GM18519 (cell line): ENCODE measurements around the gene PFKP.
"Not testable (repeated sequence)": the region's sequence is repeated elsewhere in the genome, so short reads cannot be mapped to it uniquely, and the experiment has no call there.

Experiments
- ATAC-seq: cut with Tn5 transposase; IDR thresholded peaks from one replicate; pipeline ENCODE4 v1.9.1; 2021; ENCODE audit warnings: mild to moderate bottlenecking, moderate library complexity; ENCODE audit not compliant: unreplicated experiment, low FRiP score

The PFKP gene

DNA sequence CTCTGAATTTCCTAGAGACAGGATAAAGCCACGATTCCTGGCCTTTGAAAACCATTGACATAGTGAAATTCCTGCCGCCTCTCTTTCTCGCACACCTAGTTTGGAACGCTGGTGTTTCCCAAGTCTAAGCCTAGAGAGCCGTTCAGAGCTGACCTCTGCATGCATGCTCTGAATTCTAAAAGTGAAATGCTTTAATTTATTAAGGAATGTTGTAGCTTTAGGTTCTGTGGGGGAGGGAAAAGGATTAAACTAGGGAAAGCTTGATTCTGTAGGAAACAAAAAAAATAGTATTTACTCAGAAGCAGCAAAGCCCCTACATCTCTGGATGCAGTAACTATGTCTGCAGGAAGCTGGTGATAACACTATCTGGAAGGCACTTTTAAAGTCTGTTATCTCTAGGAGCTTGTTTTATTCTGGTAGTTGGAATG, 27.3 kb downstream of the PFKP start:
- ATAC-seq: no peak

DNA sequence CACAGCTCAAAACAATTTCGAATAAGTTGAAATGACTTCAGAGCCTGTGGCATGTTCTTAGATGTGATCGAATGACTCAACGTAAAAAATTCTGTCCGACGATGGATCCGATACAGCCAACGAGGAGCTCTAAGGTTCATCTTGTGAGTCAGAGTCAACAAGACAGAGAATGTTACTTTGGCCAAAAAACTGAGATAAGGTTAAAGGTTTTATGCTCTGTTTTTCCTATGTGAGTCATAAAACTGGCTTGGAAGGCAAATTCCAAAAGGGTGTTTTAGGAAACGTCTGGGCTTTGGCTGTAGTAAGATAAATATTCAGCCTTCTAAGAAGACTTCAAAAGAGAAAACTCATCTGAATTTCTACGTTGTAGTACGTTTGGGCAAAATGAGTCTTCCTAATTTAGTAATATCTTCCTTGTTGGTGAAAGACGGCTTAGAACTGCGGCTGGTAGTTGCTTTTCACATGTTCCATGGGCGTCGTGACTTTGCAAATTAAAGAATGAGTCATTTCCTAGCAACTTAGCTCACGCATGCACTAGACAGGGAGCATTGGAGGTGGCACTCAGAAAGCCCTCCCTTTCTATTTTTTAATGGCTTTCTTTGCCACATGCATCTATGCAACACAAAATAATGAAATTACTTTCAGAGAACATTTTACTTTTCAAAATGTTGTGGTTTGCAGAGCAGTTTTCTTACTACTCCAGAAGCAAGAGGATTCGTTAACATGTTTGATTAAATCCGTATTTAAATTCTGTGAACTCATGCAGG, 28.2 kb downstream of the PFKP start:
- ATAC-seq: no peak

DNA sequence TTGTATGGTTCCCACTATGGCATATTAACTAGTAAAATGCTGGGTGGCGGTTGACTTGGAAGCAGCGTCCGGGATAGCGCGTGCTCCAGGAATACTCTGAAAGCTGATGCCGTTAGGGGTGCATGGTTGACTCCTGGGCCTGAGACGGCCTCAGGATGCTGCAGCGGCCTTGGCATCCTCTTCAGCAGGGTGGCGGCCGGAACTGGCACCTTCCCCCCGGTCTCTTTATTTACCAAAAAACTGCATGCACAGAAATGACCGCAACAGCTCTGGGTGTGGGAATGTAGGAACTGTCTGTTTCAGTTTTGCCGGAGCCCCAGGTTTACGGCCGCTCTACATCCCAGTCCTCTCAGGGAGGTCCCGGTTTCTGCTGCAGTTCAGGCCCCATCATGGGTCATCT, 28.8 kb downstream of the PFKP start:
- ATAC-seq: no peak

DNA sequence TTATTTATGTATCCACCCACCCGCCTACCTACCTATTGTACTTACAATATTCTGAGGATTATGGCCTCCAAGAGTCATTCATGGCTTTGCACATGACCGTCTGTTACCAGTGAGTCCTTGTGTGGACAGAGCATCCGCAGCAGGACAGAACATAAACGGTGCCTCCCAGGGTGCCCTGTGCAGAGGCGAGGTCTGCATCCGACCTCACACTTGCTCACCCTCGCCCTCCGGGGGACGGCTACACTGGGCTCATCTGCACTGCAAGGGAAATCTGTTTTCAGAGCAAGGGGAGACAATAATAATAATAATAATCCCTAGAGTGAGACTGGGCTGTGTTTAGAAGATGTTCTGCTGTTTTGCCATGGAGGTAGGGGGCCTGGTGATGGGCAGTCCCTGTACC, 29.8 kb downstream of the PFKP start:
- ATAC-seq: no peak

DNA sequence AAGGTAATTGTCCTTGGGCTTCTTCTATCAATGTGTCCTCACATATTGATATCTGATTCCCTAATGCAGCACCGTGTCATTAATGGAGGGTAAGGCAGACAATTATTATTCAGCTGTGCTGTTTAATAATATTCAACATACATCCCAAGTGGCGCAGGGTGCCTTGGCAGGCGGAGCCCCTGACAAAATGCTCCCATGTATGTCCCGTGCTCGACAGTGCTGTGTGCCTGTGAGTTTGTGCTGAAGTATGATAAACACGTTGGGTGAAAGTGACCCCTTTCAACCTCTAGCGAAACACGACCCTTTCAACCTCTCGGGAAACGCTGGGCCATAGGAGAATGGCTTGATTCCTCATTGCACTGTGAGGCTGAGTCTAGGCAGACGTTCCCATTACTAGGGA, 31.3 kb downstream of the PFKP start:
- no peak for ATAC-seq

DNA sequence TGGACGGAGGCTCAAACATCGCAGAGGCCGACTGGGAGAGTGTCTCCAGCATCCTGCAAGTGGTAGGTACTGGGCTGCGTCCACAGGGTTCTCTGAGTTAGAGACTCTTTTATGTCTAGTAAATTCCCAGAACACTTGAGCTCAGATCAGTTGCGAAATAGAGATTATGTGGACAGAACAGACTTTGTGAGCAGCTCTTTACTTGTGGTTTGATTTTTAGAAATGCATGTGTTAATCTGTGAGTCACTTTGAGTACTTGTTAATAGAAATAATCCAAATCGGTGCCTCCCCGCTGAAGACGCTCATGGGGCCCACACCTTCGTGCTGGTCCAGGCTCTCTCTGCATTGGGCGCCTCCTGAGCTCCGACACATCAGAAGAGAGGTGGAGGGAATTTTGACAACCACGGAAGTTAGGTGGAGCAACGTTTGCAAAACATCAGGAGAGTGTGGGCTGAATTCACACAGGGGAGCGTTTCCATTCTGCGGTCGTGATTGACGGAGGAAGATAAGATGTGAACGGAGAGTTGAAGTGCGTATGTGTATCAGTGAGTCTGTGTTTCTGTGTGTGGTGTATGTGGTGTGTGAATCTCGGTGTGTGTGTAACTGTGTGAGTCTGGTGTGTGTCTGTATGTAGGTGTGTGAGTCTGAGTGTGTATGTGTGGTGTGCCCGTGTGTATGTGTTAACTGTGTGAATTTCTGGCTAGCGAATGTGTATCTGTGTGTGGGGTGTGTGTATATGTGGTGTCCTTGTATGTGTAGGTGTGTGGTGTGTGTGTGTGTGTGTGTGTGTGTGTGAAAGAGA, 32.1 kb downstream of the PFKP start:
- ATAC-seq: no peak

DNA sequence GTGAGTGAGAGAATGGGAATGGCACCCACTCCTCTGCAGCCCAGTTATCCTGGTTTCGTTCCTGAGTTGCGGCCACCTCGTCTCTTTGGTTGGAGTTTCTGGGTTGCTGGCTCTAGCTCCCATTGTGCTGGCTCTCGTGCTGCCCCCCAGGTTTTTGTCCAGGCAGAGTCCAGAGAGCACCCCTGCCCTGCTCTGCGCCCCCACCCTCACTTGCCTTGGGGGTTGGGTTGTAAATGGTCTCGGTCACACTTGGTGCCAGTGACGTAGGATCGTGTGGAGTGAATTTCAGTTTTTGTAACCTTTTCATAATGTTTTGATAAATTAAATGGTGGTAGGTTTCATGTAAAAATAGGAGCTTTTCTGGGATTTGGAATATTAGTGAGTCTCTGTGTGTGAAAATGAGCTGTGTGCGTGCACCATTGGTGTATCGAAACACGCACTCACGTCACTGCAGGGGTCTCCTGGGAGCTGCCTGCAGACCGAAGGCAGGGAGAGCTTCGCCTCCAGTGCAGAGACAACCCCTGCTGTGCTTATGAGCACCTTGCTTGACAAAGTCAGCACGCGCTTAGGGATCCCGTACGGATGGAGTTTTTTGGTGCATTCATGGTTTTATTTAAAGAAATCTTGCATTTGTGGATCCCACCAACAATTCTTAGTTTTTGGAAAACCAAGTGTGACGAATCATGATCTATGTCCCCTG, 32.9 kb downstream of the PFKP start:
- ATAC-seq: no peak

DNA sequence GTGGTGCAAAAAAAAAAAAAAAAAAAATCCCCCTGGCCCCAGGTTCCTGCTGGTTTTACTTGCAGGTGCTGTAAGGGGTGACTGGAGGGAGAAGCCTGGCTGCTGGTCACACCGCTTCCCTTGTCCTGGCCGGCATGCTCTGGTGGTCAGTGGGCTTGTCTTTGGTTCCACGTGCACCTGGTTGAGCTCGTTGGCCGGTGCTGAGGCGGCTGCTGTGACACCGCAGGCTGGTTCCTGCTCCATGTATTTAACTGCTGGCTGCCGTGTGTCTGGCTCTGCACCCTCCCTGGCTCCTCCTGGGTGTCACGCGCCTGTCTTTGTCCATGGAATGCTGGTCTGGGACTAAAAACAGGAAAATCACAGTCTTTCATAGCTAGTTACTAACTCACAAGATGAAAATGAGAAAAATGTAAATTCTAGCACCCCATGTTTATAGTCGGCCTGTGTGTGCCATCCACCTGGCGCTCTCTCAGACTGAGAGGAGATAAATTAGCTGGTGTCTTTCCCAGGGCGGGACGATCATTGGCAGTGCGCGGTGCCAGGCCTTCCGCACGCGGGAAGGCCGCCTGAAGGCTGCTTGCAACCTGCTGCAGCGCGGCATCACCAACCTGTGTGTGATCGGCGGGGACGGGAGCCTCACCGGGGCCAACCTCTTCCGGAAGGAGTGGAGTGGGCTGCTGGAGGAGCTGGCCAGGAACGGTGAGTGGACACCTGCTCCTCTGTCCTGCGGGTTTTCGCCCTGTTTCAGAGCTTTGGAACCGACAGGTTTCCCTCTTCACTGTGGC, 33.7 kb downstream of the PFKP start:
- ATAC-seq: no peak

DNA sequence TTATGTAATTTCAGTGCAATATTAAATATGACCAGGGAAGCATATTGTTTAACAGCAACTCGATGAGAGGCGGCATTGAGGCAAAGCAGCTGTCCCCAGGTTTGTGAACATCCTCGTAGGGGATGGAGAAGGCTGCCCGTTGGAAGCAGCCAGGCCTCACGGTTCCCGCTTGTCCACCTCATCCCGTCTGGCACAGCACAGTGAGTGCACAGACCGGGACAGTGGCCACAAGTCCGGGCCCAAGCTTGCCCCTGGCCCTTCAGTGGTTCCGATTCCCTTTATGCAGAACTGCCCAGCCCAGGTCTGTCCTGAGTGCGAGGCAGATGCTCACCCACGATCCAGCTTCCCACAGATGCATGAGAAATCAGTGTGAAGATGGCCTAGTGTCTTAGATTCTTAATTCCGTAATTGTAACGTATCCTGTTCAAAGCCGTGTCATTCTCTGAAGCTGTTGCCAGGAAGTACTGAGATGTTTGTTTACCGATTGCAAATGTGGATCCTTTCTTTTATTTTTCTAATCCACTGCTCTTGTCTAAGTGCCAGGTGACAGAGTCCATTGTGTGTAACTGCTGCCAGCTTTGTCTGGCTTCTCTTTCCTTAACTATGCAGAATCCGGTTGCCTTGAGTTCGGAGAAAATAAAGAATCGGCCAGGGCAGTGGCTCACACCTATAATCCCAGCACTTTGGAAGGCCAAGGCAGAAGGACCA, 35.5 kb downstream of the PFKP start:
- ATAC-seq: no peak

DNA sequence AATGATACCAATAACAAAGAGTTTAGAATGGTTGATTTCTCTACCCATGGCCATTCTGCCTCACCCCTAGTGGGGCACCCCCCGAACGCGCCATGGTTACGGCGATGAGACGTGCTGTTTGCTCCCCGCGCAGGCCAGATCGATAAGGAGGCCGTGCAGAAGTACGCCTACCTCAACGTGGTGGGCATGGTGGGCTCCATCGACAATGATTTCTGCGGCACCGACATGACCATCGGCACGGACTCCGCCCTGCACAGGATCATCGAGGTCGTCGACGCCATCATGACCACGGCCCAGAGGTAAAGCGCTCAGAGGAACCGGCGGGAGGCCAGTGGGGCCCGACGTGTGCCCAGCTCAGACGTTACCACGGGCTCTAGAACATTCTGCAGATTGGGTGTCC, 36.3 kb downstream of the PFKP start:
- ATAC-seq: no peak

DNA sequence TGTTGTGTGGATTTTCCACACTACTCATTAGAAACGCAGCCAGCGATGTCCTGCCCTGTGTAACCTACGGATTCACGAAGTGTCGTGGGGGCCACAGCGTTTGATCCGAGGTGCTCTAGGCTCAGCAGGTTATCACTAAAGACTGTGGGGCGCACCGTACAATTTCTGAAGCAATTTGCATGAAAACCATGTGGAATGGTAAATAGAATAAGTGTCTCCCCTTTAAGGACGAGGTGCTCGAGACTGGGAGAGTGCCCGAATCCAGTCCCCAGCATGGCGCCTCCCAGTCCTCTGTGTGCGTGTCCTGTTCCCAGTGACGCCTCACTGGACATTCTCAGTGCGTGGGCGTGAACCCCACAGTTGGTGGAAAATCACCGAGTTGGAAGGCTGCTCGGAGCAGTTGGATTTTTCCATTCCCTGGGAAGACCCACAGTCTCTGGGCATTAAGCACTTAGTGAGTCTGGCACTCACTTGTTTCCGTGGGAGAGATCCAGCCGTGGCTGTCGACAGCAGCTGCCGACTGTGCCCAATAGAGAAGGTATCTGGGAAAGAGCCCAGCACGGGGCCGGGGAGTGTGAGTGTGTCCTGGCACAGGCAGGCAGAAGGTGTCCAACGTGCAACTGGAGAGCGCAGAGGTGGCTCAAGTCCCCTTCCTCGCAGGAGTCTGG, 37.0 kb downstream of the PFKP start:
- no peak for ATAC-seq

DNA sequence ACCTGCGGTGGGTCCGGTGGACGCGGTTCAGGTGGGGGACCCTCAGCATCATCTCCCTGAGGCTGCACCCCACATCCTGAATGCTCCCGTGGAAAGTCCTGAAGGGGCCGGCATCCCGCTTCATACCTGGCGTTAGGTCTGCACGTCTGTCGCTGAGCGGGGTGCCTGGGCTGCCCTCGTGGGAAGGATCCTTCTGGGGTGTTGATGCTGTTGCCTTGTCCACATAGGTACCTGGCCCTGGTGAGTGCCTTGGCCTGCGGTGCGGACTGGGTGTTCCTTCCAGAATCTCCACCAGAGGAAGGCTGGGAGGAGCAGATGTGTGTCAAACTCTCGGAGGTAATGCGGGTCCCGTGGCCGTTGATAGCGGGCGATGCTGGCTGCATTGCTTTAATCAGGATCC, 37.8 kb downstream of the PFKP start:
- ATAC-seq: no peak

DNA sequence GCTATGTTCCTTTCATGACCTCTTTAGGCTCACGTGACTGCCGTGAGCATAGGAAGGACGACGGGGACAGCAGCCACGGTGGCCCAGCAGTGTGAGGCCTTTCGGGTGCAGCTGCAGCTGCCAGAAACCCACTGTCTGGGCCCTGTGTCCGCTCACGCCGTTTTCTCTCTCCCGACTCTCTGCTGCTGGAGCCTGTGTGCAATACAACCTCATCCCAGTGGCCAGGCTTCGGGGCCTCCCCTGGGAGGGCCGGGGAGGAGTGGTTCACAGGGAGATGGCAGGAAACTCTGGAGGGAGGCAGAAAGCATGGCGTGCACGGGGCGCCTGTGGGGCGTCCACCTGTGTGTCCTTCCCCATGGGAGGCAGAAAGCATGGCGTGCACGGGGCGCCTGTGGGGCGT, 38.6 kb downstream of the PFKP start:
- ATAC-seq: no peak

DNA sequence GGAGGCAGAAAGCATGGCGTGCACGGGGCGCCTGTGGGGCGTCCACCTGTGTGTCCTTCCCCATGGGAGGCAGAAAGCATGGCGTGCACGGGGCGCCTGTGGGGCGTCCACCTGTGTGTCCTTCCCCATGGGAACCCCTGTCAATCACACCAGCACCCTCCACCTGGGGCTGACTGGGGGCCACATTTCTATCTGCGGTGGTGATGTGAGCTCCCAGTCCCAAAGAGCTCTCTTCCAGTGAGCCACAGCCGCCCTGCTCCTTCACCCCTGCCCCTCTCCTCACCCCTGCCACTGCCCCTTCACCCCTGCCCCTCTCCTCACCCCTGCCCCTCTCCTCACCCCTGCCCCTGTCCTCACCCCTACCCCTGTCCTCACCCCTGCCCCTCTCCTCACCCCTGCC, 39.0 kb downstream of the PFKP start:
- not testable (repeated sequence) for ATAC-seq

DNA sequence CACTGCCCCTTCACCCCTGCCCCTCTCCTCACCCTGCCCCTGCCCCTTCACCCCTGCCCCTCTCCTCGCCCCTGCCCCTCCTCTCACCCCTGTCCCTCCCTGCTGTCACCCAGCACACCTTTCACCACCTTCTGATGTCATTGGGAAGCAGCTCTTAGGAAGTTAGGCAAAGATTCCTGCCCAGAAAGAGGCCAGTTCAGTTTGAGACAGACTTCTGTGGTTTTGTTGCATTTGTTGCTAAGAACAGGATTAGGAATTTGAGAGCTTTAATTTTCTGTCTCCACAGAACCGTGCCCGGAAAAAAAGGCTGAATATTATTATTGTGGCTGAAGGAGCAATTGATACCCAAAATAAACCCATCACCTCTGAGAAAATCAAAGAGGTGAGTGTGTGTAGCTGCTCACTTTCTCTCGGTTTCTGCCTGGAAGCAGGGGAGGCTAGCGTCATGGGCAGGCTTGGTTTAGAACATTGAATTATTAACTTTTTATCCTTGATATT, 39.6 kb downstream of the PFKP start:
- no peak for ATAC-seq

DNA sequence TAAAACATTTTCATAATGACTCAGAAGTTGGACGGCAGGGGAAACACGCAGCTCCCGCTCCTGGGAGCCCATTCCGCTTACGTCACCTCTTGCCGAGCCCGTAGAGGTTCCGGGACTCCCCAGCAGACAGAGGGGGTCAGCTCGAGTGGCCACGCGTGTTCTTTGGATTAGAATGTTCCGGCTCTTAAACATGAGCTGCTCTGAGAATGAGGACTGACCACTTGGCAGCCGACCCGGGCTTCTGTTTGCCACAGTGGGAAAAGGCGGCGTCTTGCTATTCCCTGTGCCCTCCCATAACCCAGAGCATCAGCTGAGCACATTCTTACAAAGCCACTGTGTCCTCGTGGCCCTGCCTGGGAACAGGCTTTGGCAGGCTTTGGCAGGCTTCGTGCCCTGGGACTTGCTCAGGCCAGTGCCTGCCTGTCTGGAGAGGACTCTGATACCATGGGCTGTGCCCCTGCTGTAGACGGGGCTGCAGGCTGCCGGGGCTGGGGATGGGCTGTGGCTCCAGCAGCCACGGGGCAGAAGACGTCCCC, 40.1 kb downstream of the PFKP start:
- no peak for ATAC-seq

DNA sequence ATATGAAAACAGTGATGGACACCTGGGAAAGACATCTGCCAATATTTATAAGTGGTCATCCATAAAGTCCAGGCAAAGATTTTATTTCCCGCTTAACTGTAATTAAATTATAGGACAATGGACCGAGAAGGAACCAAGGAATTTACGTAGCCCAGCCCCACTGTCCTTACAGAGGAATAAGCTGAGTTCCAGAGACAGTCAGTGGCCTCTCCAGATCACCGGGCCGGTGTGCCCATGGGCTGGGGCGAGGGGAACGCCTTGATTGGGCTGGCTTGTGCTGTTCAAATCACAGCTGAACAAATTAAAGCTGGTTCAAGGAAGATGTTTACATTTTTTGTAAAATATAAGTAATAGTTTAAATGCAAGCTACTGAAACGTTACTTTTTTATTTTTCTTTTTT, 40.7 kb downstream of the PFKP start:
- no peak for ATAC-seq

DNA sequence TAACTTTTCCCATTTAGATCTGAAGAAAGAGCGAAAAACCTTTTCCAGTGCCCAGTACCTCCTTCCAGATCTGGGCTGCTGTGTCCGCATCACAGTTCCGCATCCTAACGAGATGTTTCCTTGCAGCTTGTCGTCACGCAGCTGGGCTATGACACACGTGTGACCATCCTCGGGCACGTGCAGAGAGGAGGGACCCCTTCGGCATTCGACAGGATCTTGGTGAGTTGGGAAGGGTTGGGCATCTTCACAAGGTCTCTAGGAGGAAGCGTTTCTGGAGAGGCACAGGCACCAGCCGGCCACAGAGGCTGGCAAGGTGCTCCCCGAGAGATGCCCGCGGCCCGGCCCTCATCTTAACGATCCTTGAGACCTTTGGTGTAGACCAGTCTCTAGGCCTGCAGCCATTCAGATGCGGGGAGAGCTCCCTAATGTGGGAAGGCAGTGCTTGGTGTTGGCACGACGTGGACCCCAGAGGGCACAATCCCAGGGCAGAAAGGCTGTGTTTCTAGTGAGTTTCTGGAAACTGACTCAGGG, 41.3 kb downstream of the PFKP start:
- no peak for ATAC-seq

DNA sequence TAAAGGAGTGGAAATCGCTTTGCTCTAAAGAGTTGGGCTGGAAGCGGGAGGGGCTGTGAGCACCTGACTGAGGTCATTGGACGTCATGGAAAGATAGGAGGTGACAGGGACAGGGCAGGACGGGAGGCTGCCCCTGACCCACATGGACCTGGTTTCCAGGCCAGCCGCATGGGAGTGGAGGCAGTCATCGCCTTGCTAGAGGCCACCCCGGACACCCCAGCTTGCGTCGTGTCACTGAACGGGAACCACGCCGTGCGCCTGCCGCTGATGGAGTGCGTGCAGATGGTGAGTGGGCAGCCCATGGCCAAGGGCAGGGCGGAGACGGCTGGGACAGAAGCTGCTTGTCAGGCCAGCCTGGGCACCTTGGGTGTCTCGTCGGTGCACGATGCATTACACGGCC, 41.8 kb downstream of the PFKP start:
- ATAC-seq: no peak
